Adrenal gland (tissue), 5 donors: ENCODE data around the gene CEP131.

Experiments used
- CTCF ChIP-seq, 6 experiments: fragments of 450-650 bp in 4 of 6; fragments of 200-600 bp in 2 of 6; sonication (generic) in 1 of 6; IDR thresholded peaks; 1 replicate in 5 of 6; 2 replicates in 1 of 6; pipeline versions ENCODE4 v1.5.1 to v1.8.0; 2016 to 2021; ENCODE audit warnings: antibody characterized with exemption in 6 of 6, mild to moderate bottlenecking in 2 of 6, moderate library complexity in 1 of 6
- POLR2A ChIP-seq, 2 donors: fragments of 450-650 bp; IDR thresholded peaks; one replicate each; pipeline ENCODE4 v1.6.1; 2017; ENCODE audit warnings: antibody characterized with exemption in 2 of 2, mild to moderate bottlenecking in 2 of 2, moderate library complexity in 1 of 2
- donor health status: DM: no; HTN: no; CAD: no.

- TF ChIP-seq CTCF (IDR thresholded peaks at IDR 0.05) (no peak), POLR2A (IDR thresholded peaks at IDR 0.05) (no peak)
These were observed 39.0 kb downstream of the CEP131 start for GRCh38 chr17:81183807-81184206.
